ENCODE results near the gene ARHGAP28.
"Not testable (repeated sequence)": the region's sequence is repeated elsewhere in the genome, so short reads cannot be mapped to it uniquely, and the experiment has no call there.

Gene ARHGAP28

DNA sequence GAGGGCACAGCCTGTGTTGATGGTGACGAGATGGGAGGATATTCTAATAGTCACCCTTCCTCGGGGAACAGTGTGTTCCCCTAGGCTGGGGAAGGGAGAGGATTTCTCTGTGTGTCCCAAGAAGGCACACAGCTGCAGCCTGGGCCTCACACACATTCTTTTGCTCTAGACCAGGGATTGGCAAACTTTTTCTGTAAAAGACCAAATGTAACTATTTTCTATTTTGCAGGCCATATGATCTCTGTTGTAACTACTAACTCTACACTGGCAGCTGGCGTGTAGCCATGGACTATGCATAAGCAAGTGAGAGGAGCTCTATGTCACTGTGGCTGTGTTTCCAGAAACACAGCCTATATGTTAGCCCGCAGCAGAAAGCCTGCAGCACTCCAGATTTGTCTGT lies 65.8 kb downstream of the ARHGAP28 start:
- no peak overlapping the region for H3K27ac ChIP-seq
- TF ChIP-seq CTCF (IDR thresholded peaks at IDR 0.05) = no peak
- H3K4me3 ChIP-seq = no peak overlapping the region
- no peak for DNase-seq (ENCODE audit: low spot score)

DNA sequence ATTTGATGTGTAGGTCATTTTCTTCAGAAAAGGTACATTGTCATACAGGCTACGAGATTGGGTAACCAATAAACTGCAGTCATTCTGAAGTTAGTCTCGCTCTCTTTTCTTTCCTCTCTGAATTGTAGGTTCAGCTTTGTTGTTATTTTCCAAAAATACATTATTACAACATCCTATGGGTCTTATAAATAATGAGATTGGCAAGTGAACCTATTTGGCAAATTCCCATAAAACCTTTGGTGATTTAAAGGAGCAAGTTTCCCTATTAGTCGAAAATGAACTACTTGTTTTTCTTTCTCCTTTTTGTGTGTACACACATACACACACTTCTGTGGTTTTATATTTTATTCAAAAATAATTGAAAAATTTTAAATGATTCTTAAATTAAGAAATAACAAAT lies 67.0 kb downstream of the ARHGAP28 start:
- H3K4me3 ChIP-seq = no peak overlapping the region
- TF ChIP-seq CTCF (IDR thresholded peaks at IDR 0.05) = no peak
- H3K27ac ChIP-seq = no peak overlapping the region
- no peak for DNase-seq (ENCODE audit: low spot score)

- TF ChIP-seq CTCF (IDR thresholded peaks at IDR 0.05) = no peak
- H3K4me3 ChIP-seq = no peak overlapping the region
- no peak overlapping the region for H3K27ac ChIP-seq
- DNase-seq (ENCODE audit: low spot score) = no peak
Observed at GRCh38 chr18:6797171-6797570, 67.7 kb downstream of the ARHGAP28 start.

GRCh38 chr18:6798896-6799295 lies 69.4 kb downstream of the ARHGAP28 start:
- no peak overlapping the region for H3K4me3 ChIP-seq
- DNase-seq (ENCODE audit: low spot score) = no peak
- no peak overlapping the region for H3K27ac ChIP-seq
- no peak for TF ChIP-seq CTCF (IDR thresholded peaks at IDR 0.05)

DNA sequence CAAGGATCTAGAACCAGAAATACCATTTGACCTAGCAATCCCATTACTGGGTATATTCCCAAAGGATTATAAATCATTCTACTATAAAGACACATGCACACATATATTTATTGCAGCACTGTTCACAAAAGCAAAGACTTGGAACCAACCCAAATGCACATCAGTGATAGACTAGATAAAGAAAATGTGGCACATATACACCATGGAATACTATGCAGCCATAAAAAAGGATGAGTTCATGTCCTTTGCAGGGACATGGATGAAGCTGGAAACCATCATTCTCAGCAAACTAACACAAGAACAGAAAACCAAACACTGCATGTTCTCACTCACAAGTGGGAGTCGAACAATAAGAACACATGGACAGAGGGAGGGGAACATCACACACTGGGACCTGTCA lies 70.8 kb downstream of the ARHGAP28 start:
- not testable (repeated sequence) for H3K4me3 ChIP-seq; DNase-seq (ENCODE audit: low spot score); H3K27ac ChIP-seq

- H3K27ac ChIP-seq = no peak overlapping the region
- DNase-seq (ENCODE audit: low spot score) = no peak
- no peak for TF ChIP-seq CTCF (IDR thresholded peaks at IDR 0.05)
Observed at GRCh38 chr18:6807515-6808257, 78.2 kb downstream of the ARHGAP28 start.

GRCh38 chr18:6810191-6810590 lies 80.7 kb downstream of the ARHGAP28 start:
- no peak for TF ChIP-seq CTCF (IDR thresholded peaks at IDR 0.05)
- no peak overlapping the region for H3K27ac ChIP-seq
- no peak for DNase-seq (ENCODE audit: low spot score)
- no peak overlapping the region for H3K4me3 ChIP-seq

More at GRCh38 chr18:6807515-6808257, 78.2 kb downstream of the ARHGAP28 start:
- H3K4me3 ChIP-seq = no peak overlapping the region

All from coronary artery (tissue), 2 donors.